GM12874 (cell line): Measurements from ENCODE around the gene PPM1L.

Experiments used
- TF ChIP-seq, protein P1 (sequence below): IDR thresholded peaks from 2 replicates; pipeline ENCODE4 v1.5.1; 2011; ENCODE audit warnings: low read depth, mild to moderate bottlenecking, control low read depth, low read length, moderate library complexity; ENCODE audit not compliant: insufficient read depth

The PPM1L gene

DNA sequence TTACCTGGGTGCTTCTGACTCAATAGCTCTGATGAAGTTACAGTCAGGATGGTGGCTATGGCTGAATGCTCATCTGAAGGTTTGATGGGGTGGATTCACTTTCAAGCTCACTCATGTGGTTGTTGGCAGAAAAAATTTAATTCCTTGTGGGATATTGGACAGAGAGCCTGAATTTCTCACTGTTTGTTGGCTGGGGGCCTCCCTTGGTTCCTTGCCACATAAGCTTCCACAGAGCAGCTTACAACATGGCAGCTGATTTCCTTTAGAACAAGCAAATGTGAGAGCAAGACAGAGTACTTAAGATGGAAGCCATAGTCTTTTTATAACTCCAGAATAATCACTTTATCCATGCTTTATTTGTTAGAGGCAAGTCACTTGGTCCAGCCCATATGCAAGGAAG, 150.6 kb downstream of the PPM1L start:
- TF ChIP-seq, protein P1, sequence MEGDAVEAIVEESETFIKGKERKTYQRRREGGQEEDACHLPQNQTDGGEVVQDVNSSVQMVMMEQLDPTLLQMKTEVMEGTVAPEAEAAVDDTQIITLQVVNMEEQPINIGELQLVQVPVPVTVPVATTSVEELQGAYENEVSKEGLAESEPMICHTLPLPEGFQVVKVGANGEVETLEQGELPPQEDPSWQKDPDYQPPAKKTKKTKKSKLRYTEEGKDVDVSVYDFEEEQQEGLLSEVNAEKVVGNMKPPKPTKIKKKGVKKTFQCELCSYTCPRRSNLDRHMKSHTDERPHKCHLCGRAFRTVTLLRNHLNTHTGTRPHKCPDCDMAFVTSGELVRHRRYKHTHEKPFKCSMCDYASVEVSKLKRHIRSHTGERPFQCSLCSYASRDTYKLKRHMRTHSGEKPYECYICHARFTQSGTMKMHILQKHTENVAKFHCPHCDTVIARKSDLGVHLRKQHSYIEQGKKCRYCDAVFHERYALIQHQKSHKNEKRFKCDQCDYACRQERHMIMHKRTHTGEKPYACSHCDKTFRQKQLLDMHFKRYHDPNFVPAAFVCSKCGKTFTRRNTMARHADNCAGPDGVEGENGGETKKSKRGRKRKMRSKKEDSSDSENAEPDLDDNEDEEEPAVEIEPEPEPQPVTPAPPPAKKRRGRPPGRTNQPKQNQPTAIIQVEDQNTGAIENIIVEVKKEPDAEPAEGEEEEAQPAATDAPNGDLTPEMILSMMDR, result no peak

DNA sequence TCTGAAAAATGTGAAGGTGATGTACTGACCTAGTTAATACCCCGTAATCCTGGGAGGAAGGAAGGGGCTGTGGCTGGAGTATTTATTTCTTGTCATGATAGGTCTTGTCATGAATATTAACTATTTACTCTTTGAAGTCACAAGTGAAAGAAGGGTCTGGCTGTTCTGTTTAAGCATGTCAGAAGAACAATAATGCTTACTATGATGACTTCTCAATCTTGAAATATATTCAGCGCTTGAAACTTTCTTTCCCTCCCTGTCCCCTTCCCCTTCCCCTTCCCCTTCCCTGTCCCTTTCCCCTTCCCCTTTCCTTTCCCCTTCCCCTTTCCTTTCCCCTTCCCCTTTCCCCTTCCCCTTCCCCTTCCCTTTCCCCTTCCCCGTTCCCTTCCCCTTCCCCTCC, 153.9 kb downstream of the PPM1L start:
- TF ChIP-seq, protein P1, result no peak

DNA sequence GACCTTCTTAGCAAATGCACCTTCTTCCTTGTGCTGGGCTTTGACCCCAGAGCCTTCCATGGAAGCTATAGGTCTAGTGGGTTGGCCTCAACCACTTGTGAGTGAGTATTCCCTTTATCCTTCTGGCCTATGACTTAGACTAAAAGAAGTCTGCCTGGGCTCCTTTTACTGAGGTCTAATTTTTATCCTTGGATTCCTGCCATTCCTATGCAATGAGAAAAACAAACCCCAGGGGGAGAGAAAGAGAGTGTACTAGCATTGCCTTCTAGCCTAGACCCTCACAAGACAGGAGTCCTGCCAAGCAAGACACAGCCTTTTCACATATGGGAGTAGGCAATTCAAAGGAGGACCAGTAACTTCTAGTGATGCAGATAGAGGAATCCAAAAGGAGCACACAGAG, 155.4 kb downstream of the PPM1L start:
- TF ChIP-seq, protein P1, result no peak

DNA sequence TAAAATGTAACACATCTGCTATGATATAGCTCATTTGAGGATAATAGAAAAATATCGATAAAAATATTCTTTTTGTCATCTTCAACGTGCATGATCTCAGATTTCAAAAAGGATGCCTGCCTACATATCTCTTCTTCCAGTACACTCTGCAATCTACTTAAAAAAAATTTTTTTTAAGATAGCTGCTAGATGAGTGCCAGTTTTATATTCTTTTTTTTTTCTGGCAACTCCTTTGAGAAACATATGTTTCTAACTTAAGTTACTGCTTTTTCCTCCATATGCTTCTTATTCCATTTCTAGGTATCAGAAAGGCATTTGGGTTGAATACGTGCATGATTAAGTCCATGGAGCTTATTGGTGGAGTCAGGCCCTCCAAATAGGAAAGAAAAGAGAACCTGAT, 160.4 kb downstream of the PPM1L start:
- TF ChIP-seq, protein P1, result no peak

DNA sequence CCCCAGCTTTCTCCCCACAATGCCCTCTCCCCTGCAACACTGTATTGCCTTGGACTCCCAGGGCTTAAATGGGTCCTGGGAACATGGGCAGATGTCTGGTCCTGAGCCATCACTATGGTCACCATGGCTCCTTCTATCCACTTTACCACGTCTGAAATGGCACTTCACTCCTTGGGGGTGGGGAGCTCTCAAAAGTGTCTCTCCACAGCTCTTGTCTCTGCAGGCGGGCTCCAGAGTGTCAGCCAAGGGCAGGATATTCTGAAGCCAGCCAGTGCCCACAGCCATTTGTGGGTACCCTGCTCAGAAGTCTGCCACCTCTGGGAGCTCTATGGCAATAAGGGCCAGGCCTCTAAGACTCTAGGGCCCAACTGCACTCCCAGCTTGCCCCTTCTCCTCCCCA, 163.9 kb downstream of the PPM1L start:
- TF ChIP-seq, protein P1, result no peak

DNA sequence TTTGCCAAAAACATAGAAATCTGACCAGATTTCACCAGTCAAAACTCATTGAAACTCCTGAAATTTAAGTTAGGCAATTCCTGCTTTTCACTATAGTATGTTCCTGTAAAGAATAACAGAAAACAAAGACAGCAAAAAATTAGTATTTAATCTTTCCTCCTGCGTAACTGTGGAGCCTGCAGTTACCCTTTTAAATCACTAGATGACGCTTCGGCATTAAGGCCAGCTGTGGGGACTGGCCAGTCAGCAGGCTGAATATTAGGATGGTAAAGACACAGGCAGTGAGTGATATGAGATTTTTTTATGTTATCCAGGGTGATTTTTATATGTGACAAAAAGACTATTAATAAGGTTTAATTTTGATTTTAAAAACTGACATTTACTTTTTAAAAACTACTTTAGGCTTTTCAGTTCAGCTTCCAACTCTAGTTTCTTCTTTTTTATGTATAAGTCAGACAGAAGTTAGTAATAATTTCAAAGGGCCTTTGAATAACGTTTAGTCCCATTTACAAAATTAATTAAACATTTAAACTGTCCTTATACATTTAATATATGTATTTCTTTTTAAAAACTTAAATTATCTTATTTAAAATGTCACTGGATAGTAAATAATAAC, 165.1 kb downstream of the PPM1L start:
- TF ChIP-seq, protein P1, result peak; percentile 64

DNA sequence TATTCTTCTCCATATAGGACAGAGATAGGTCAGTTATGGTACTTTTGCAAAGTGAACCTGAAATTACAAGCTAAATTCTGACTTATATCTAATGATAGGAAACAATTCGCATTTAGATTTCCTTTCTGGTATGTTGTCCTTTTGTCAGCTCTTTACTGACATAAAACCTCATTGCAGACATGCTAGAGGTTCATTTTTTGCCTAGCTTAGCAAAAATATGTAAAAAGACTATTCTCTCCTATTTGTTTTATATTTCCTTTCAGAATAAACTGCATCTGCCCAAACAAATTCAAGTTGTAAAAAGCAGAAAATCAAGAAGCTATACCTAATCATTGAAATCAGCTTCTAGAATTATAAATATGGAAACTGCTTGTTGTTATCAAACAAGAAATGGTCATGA, 168.7 kb downstream of the PPM1L start:
- TF ChIP-seq, protein P1, result no peak
